A673 (cell line): ENCODE measurements around the gene ATP10A. TPM values are rescaled to one million over a fixed set of nuclear protein-coding genes. Genes with fewer than 3 reads are reported as not detected.

ENCODE experiments used
- BruUV-seq: library from RNA; stranded (reverse); fragments of 400-500 nt; replicated peaks from 2 replicates; lab custom pipeline; 2021; lab: Mats Ljungman, UMichigan
- CTCF ChIA-PET: fragments of 300-600 bp; sonication (Branson Sonifier 250); formaldehyde crosslinking; loops from one replicate; lab custom pipeline; 2022; ENCODE audit warnings: antibody characterized with exemption; lab: Charles Lee
- POLR2A ChIA-PET: fragments of 300-600 bp; sonication (Branson Sonifier 250); formaldehyde crosslinking; loops from one replicate; lab custom pipeline; 2022; ENCODE audit warnings: antibody characterized with exemption; ENCODE audit not compliant: low non-redundant PET; lab: Charles Lee
- DNase-seq: peaks from one replicate; pipeline ENCODE4 v3.0.0-alpha.2; 2015; ENCODE audit warnings: low spot score
- H3K27ac ChIP-seq: fragments of 200-600 bp; sonication (generic); 2 replicates; pipeline ENCODE4 v1.5.1; 2016; ENCODE audit warnings: mixed run types, low read depth, mild to moderate bottlenecking, mixed read lengths, antibody characterized with exemption, low read length; ENCODE audit not compliant: poor library complexity, severe bottlenecking
- H3K27me3 ChIP-seq: fragments of 200-600 bp; sonication (generic); replicated peaks from 2 replicates; pipeline ENCODE4 v1.6.1; 2017; ENCODE audit warnings: mixed run types, low read depth, mild to moderate bottlenecking, mixed read lengths, antibody characterized with exemption, low read length; ENCODE audit not compliant: insufficient read depth, poor library complexity
- H3K36me3 ChIP-seq: fragments of 200-600 bp; sonication (generic); 2 replicates; pipeline ENCODE4 v1.6.1; 2016; ENCODE audit warnings: mixed run types, mild to moderate bottlenecking, mixed read lengths, antibody characterized with exemption, low read length; ENCODE audit not compliant: insufficient read depth, poor library complexity, severe bottlenecking
- H3K4me1 ChIP-seq: fragments of 200-600 bp; sonication (generic); 2 replicates; pipeline ENCODE4 v1.6.1; 2017; ENCODE audit warnings: mixed run types, mild to moderate bottlenecking, mixed read lengths, antibody characterized with exemption, low read length; ENCODE audit not compliant: insufficient read depth, poor library complexity, severe bottlenecking
- H3K4me3 ChIP-seq: fragments of 200-600 bp; sonication (generic); 2 replicates; pipeline ENCODE4 v1.5.1; 2016; ENCODE audit warnings: low read depth, mixed run types, mild to moderate bottlenecking, mixed read lengths, low read length; ENCODE audit not compliant: poor library complexity, severe bottlenecking
- H3K9me3 ChIP-seq: fragments of 200-600 bp; sonication (generic); 2 replicates; pipeline ENCODE4 v1.6.1; 2016; ENCODE audit warnings: mixed run types, low read depth, mild to moderate bottlenecking, mixed read lengths, antibody characterized with exemption, low read length; ENCODE audit not compliant: poor library complexity, severe bottlenecking
- CTCF ChIP-seq: fragments of 300-800, 200-600 bp; sonication (generic); conservative IDR thresholded peaks from 2 replicates; pipeline ENCODE4 v1.5.1; 2017; ENCODE audit warnings: low read depth, mild to moderate bottlenecking, antibody characterized with exemption, low read length, moderate library complexity, mixed read lengths
- EZH2 ChIP-seq: fragments of 200-600 bp; sonication (generic); IDR thresholded peaks from 2 replicates; pipeline ENCODE4 v1.6.1; 2017; ENCODE audit warnings: borderline replicate concordance, low read depth, mild to moderate bottlenecking, mixed read lengths, antibody characterized with exemption, low read length; ENCODE audit not compliant: poor library complexity, severe bottlenecking
- intact Hi-C: fragments of 100-400 bp; cut with micrococcal nuclease; formaldehyde crosslinking; loops from one replicate; pipeline ENCODE4 v1.10.0; 2022; ENCODE audit not compliant: unreplicated experiment
- total RNA-seq: library from RNA; stranded (reverse); gene quantifications from 2 replicates; pipeline ENCODE4 v1.2.3, GENCODE V29; 2021

Gene ATP10A
- total RNA-seq, 1 experiment from 2014 or later = not detected

DNA sequence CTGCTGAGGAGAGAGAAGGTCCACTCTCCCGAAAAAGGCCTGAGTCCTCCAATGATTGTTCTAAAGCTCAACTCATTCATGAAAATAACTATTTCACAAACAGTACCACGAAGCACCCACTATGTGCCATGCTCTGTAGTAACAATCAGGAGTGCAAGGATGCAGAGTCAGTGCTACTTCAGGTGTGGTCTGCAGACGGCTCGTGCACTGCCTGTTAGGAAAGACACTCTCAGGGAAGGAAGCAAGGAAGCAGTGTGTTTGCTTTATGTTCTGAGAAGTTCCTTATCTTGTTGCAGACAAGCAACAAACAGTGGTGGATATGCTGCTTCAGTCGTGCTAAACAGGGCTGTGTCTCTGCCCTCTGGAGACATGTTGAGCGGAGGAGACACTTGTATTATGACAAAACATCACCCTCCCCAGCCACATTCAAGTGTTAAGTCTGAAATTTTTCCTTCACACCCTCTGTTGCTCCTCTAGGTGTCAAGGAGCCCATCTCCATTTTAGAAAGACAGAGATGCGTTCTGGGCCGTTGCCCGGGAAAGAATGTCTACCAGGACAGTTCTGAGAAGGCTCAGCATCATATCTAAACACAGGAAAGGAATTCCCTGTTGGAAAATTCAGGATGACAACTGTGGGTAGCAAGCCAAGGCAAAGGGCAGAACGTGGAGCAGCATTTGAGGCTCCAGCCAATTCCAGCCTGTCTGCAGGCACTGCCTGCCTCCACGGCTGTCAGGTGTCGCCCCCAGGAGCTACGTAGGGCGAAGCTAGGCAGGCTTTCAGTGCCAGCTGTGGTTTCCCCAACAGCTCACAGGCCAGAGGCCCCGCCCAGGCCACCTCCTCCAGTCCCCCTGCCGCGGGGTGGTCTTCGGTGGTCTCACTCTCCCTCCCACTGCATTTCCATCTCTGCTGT lies 13.4 kb upstream of the ATP10A start:
- ChIA-PET POLR2A (no interaction called here), CTCF (no interaction called here)
- no peaks in the 10 kb centered on the region for H3K27me3 ChIP-seq
- H3K27ac ChIP-seq = no peak overlapping the region
- H3K4me1 ChIP-seq = no peaks in the 10 kb centered on the region
- intact Hi-C loops = no loop called here
- TF ChIP-seq EZH2 (no peak), CTCF (no peak)
- BruUV-seq = no TSS peak
- DNase-seq = no peak
- no peak overlapping the region for H3K4me3 ChIP-seq
- H3K36me3 ChIP-seq = no peaks in the 10 kb centered on the region
- peaks cover 7% of the 10 kb centered on the region for H3K9me3 ChIP-seq

DNA sequence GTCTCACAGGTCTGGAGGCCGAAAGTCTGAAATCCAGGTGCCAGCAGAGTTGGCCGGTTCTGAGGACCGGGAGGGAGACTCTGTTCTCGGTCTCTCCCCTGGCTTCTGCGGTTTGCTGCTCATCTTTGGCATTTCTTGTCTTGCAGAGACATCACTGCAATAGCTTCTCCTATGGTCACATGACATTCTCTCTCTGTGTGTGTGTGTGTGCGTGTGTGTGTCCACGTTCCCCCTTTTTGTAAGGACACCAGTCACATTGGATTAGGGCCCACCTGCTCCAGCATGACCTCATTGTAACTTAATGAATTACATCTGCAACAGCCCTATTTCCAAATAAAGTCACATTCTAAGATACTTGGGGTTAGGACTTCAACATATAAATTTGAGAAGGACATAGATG lies 12.4 kb upstream of the ATP10A start:
- intact Hi-C loops = no loop called here
- H3K4me1 ChIP-seq = no peaks in the 10 kb centered on the region
- BruUV-seq = no TSS peak
- no peaks in the 10 kb centered on the region for H3K36me3 ChIP-seq
- ChIA-PET POLR2A (no interaction called here), CTCF (no interaction called here)
- H3K27me3 ChIP-seq = no peaks in the 10 kb centered on the region
- H3K27ac ChIP-seq = no peak overlapping the region
- H3K9me3 ChIP-seq = peaks cover 7% of the 10 kb centered on the region
- H3K4me3 ChIP-seq = no peak overlapping the region
- no peak for DNase-seq
- TF ChIP-seq CTCF = no peak
- no peak for TF ChIP-seq EZH2

GRCh38 chr15:25874379-25874778 lies 11.3 kb upstream of the ATP10A start:
- ChIA-PET CTCF (no interaction called here), POLR2A (no interaction called here)
- no peak for TF ChIP-seq EZH2
- no peak for TF ChIP-seq CTCF
- Histone ChIP-seq H3K4me1 (no peaks in the 10 kb centered on the region), H3K4me3 (no peak overlapping the region), H3K9me3 (peaks cover 3% of the 10 kb centered on the region), H3K27ac (no peak overlapping the region), H3K36me3 (no peaks in the 10 kb centered on the region), H3K27me3 (no peaks in the 10 kb centered on the region)
- BruUV-seq = no TSS peak
- intact Hi-C loops = no loop called here
- DNase-seq = no peak
